Right atrium auricular region (tissue), 2 donors: Measurements from ENCODE around the gene TLK2. TPM values are rescaled to one million over a fixed set of nuclear protein-coding genes. Genes with fewer than 3 reads are reported as not detected.
A peak's percentile ranks its signal among the peaks of the same experiment; 100 is the strongest.

ENCODE experiments used
- DNase-seq: peaks from one replicate; pipeline ENCODE4 v3.0.0-alpha.2; 2019; ENCODE audit warnings: low spot score
- H3K27ac ChIP-seq, 2 donors: fragments of 200-600 bp; sonication (generic); 1 replicate in 1 of 2; 2 replicates in 1 of 2; pipeline ENCODE4 v1.5.1; 2016 to 2019
- H3K27me3 ChIP-seq, 2 donors: fragments of 200-600 bp; sonication (generic); one replicate each; pipeline versions ENCODE4 v1.5.1 to v1.6.0; 2017 to 2019
- H3K36me3 ChIP-seq: fragments of 200-600 bp; sonication (generic); one replicate; pipeline ENCODE4 v1.5.1; 2016
- H3K4me1 ChIP-seq, 2 donors: fragments of 200-600 bp; sonication (generic); one replicate each; pipeline versions ENCODE4 v1.5.1 to v1.6.0; 2017 to 2019
- H3K4me3 ChIP-seq, 2 donors: fragments of 200-600 bp; sonication (generic); 1 replicate in 1 of 2; 2 replicates in 1 of 2; pipeline ENCODE4 v1.5.1; 2017 to 2019; ENCODE audit warnings: mild to moderate bottlenecking in 1 of 2, moderate library complexity in 1 of 2
- H3K9me3 ChIP-seq, 2 donors: fragments of 200-600 bp; sonication (generic); one replicate each; pipeline ENCODE4 v1.5.1; 2019
- total RNA-seq, 2 donors: library from RNA; depleted of rRNA; stranded (reverse); fragments of >200 nt; gene quantifications; one replicate each; pipeline ENCODE4 v1.1.0, GENCODE V29; 2016
- TF ChIP-seq, protein P1 (sequence below), 2 donors: fragments of 200-600 bp; sonication (generic); IDR thresholded peaks; one replicate each; pipeline ENCODE4 v1.5.1; 2019; ENCODE audit warnings: antibody characterized with exemption in 2 of 2

Gene TLK2
- total RNA-seq, 2 donors from 2014 or later: 22.3 to 28.3 TPM

GRCh38 chr17:62629556-62630364 is 151.1 kb downstream of the TLK2 start:
- TF ChIP-seq, protein P1, sequence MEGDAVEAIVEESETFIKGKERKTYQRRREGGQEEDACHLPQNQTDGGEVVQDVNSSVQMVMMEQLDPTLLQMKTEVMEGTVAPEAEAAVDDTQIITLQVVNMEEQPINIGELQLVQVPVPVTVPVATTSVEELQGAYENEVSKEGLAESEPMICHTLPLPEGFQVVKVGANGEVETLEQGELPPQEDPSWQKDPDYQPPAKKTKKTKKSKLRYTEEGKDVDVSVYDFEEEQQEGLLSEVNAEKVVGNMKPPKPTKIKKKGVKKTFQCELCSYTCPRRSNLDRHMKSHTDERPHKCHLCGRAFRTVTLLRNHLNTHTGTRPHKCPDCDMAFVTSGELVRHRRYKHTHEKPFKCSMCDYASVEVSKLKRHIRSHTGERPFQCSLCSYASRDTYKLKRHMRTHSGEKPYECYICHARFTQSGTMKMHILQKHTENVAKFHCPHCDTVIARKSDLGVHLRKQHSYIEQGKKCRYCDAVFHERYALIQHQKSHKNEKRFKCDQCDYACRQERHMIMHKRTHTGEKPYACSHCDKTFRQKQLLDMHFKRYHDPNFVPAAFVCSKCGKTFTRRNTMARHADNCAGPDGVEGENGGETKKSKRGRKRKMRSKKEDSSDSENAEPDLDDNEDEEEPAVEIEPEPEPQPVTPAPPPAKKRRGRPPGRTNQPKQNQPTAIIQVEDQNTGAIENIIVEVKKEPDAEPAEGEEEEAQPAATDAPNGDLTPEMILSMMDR (IDR thresholded peaks at IDR 0.05): no peak
- Histone ChIP-seq H3K36me3 (no peaks in the 10 kb centered on the region), H3K9me3 (no peaks in the 10 kb centered on the region), H3K4me3 (peak overlapping the region; percentile 46 to 61), H3K27me3 (no peaks in the 10 kb centered on the region), H3K27ac (peak overlapping the region; percentile 82 to 93), H3K4me1 (peaks cover 0 to 33% of the 10 kb centered on the region in 2 donors)
- no peak for DNase-seq

DNA sequence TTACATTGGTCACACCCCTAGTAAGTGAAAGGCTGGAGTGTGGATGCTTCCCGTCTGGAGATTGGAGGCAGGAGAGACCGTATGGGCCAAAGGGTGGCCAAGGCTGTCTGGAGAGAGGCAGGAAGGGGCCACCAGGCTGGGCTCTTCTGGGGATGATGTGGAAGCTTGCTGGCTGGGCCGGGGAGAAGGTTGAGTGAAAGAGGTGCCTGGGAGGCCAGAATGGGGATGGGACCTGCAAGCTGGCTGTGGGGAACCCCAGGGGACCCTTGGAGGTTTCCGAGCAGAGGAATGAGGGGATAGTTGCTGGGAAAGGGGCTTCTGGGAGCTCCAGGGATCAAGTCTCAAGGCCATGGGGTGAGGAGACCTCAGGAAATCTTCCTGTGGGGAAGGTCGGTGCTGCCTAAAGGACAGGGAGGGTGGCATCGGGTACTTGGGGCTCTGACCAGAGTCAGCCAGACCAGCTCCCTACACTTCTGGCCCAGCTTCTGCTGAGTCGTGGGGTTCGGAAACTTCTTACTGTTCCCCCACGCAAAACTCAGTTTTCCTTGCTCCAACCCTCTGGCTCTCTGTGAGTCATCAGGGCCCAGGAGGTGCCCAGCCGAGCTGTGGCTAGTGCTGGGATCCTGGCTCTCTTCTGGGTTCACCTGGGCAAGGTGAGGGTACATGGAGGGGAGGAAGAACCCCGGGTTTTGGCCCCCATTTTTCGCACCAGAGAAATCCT is 151.9 kb downstream of the TLK2 start:
- peak overlapping the region in 1 of 2 donors; percentile 61 for H3K4me3 ChIP-seq
- TF ChIP-seq, protein P1 (IDR thresholded peaks at IDR 0.05): no peak
- H3K4me1 ChIP-seq: peaks cover 0 to 32% of the 10 kb centered on the region in 2 donors
- DNase-seq: no peak
- no peaks in the 10 kb centered on the region for H3K36me3 ChIP-seq
- no peaks in the 10 kb centered on the region for H3K9me3 ChIP-seq
- H3K27me3 ChIP-seq: no peaks in the 10 kb centered on the region
- peak overlapping the region in 1 of 2 donors; percentile 93 for H3K27ac ChIP-seq

- DNase-seq: no peak
- no peaks in the 10 kb centered on the region for H3K9me3 ChIP-seq
- TF ChIP-seq, protein P1 (IDR thresholded peaks at IDR 0.05): no peak
- no peak overlapping the region for H3K27ac ChIP-seq
- no peak overlapping the region for H3K4me3 ChIP-seq
- no peaks in the 10 kb centered on the region for H3K36me3 ChIP-seq
- peaks cover 0 to 24% of the 10 kb centered on the region in 2 donors for H3K4me1 ChIP-seq
- no peaks in the 10 kb centered on the region for H3K27me3 ChIP-seq
Observed at GRCh38 chr17:62631086-62631935, 152.7 kb downstream of the TLK2 start.

GRCh38 chr17:62631936-62632924 is 153.6 kb downstream of the TLK2 start:
- TF ChIP-seq, protein P1 (IDR thresholded peaks at IDR 0.05): no peak
- DNase-seq: no peak
- Histone ChIP-seq H3K4me1 (peaks cover 0 to 15% of the 10 kb centered on the region in 2 donors), H3K4me3 (no peak overlapping the region), H3K27ac (peak overlapping the region in 1 of 2 donors; percentile 23), H3K27me3 (no peaks in the 10 kb centered on the region), H3K36me3 (no peaks in the 10 kb centered on the region), H3K9me3 (no peaks in the 10 kb centered on the region)

GRCh38 chr17:62637809-62638208 is 159.2 kb downstream of the TLK2 start:
- Histone ChIP-seq H3K4me1 (no peaks in the 10 kb centered on the region), H3K9me3 (no peaks in the 10 kb centered on the region), H3K36me3 (no peaks in the 10 kb centered on the region), H3K27me3 (no peaks in the 10 kb centered on the region), H3K27ac (no peak overlapping the region), H3K4me3 (no peak overlapping the region)
- TF ChIP-seq, protein P1 (IDR thresholded peaks at IDR 0.05): no peak
- DNase-seq: no peak
